Hematopoietic multipotent progenitor cell (in vitro differentiated cells): ENCODE measurements around the gene CRAMP1. TPM values are rescaled to one million over a fixed set of nuclear protein-coding genes. Genes with fewer than 3 reads are reported as not detected.
"Not testable (repeated sequence)": the region's sequence is repeated elsewhere in the genome, so short reads cannot be mapped to it uniquely, and the experiment has no call there.

Experiments used
- DNase-seq, 3 donors: peaks; one replicate each; pipeline ENCODE4 v3.0.0-alpha.2; 2011 to 2015; ENCODE audit warnings: low read depth in 2 of 3, low spot score in 2 of 3
- total RNA-seq: library from RNA; depleted of rRNA; stranded (reverse); fragments of >200 nt; gene quantifications from one replicate; pipeline ENCODE4 v1.2.3, GENCODE V29; 2012

The CRAMP1 gene
- total RNA-seq, 1 donor, result 29.1 TPM

DNA sequence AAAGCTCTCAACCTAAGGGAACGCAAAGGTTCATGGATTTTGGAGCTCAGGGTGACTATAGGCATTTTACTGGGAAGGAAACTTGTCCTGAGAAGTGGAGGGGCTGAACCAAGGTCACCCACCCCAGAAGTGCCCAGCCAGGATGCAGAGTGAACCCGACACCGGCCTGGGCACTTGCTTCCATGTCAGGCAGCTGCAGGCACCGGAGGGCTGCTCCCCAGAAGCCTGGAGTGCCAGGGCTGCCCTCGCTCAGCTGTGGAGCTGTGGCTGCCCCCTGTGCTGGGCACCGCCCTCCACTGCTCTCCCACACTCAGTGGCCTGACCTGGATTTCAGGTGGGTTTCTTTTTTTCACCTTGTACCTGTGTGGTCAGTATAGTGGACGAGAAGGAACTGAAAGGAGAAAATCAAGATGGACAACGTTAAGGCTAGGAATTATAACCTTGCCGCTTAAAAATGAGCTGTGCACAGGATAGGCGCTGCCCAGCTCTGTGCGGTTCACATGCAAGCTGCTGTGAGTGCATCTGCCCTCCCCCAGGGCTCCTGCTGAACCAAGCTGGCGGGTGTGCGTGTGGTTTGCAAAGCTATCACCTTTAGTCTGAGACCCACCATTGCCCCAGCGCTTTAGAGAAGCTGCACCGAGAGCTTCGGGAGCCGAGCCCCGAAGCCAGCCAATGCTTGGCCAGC, 96.1 kb downstream of the CRAMP1 start:
- no peak for DNase-seq

DNA sequence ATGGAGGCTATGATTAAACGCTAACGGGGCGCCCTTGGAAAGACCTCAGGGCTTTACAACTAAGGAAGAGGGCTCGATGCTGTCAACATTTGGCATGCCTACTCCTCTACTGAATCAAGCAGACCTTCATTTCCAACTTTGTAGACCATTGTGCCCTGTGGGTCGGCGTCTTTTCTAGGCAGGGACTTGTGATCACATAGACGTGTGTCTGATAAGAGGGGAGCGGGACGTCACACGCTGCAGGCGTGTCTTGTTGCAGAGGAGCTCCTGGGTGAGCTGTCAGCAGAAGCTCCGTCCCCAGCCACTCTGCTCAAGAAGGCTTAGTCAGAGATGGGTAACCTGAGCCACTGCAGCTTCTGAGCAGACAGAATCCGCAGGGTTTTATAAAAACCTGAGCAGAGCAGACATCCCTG, 96.6 kb downstream of the CRAMP1 start:
- DNase-seq, result no peak

DNA sequence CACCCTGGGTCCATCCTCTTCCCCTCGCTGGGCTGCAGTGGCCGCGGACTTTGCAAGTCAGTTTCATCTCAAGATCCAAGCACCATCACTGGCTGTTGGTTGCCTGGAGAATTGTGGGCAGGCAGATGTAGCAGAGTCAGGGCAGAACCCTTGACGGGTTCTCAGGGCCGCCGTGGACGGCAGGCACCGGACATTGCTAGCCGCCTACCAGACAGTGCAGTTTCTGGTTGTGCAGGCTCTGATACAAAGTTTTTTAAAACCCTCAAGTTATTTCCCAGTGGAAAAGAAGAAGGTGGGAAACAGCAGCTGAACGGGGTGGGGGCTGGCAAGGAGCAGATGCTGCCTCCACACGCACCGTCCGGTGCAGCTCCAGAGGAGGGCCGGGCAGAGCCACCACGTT, 97.2 kb downstream of the CRAMP1 start:
- DNase-seq, result no peak

DNA sequence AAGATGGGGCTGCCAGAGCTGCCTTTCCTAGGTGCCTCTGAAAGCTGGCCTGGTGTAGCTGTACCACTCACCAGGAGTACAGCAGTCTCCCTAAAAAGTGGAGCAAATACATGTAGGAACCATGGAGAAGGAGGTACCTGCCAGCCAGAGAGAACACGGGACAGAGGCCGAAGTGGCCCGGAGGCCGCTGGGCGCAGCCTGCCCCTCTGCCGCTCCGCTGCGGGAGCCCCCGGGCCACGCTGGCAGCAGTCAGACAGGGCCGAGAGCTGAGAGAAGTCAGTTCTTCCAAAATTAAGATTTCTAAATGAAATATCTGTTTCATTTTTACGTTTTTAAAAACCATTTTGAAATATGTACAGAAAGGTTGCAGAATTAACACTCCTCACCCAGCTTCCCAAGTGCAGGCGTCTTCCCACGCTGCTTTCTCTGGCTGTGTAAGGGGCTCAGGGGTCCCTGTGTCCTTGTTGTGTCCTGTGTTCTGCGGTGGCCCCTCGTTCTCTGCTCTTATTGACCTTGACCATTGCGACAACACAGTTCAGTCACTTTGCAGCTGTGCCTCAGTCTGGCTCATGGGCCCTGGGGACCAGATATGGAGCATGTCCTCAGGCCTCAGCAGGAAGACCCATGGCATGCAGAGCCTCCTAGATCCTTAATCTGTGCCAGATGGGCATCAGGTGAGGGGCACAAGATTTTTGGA, 98.8 kb downstream of the CRAMP1 start:
- no peak for DNase-seq

DNA sequence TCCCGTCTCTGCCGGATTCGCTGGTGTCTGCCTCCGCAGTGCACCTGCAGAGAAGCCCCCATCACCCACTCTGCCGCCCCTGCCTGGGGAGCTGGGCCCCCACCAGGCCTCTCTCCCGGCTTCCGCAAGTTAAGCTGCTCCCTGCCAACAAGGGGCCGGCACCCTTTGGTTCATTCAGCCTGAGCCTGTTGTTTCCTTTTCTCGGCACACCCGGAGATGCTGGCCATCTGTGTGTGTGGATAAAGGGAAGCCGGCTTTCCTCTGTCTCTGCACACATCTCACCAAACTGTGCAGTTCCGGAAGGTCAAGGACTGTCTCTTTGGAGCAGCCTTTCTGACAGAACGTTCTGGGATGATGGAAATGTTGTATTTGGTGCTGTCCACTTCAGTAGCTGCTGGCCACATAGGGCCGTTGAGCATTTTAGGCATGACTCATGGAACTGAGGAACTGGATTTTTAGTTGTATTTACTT, 100.7 kb downstream of the CRAMP1 start:
- peak in 2 of 3 donors; percentile 43 to 65 for DNase-seq

DNA sequence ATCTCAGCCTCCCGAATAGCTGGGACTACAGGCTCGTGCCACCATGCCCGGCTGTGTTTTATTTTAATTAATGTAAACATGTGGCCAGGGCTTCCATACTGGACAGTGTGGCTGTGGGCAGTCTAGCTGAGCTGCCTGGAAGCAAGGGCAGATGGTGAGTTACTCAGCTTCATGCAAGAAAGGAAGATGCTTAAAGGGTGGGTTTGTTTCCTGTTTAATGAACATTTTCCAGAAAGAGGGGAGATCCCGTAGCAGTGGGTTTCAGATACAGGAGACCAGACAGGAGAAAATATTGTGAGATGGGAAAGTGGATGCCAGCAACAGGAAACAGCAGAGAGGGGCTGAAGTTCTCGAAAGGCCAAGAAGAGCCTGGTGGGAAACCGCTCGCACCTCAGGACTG, 101.2 kb downstream of the CRAMP1 start:
- no peak for DNase-seq

DNA sequence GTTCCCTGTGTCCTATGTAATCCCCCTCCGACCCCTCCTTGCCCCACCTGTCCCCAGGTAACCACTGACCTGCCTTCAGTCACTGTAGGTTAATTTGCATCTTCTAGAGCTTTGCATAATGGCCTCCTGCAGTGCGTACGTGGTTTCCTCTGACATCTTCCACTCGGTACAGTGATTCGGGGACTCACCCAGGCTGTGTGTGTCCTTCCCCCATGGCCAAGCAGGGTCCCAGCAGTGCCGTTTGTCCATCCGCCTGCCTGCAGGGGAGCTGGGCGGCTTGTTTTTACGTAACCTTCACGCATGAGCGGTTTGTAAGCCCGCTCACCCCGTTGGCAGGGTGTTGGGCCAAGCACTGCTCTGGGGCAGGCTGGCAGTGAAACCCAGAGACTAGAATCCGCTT, 101.8 kb downstream of the CRAMP1 start:
- no peak for DNase-seq

DNA sequence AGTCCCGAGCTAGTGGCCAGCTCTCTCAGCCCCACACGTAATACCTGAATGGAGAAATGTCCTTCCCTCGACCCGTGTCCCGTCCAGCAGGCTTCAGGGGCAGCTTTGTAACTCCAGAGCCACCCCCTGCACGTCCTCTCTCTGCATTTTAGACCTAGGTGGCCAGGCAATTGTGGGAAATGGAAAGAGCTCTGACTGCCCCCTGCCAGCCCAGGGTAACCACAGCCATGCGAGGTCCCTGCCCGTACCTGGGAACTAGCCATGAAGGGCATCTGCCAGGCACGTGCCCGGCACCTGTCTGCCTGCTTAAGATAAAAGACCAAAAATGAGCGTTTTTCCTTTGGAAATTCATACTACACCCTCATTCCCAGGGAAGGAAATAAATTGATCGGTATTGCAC, 103.1 kb downstream of the CRAMP1 start:
- no peak for DNase-seq

DNA sequence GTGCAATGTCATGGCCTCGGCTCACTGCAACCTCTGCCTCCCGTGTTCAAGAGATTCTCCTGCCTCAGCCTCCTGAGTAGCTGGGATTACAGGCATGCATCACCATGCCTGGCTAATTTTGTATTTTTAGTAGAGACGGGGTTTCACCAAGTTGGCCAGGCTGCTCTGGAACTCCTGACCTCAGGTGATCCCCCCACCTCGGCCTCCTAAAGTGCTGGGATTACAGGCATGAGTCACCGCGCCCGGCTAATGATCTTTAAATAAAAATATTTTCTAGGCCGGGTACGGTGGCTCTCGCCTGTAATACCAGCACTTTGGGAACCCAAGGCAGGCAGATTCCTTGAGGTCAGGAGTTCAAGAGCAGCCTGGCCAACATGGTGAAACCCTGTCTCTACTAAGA, 106.1 kb downstream of the CRAMP1 start:
- DNase-seq, result not testable (repeated sequence)

DNA sequence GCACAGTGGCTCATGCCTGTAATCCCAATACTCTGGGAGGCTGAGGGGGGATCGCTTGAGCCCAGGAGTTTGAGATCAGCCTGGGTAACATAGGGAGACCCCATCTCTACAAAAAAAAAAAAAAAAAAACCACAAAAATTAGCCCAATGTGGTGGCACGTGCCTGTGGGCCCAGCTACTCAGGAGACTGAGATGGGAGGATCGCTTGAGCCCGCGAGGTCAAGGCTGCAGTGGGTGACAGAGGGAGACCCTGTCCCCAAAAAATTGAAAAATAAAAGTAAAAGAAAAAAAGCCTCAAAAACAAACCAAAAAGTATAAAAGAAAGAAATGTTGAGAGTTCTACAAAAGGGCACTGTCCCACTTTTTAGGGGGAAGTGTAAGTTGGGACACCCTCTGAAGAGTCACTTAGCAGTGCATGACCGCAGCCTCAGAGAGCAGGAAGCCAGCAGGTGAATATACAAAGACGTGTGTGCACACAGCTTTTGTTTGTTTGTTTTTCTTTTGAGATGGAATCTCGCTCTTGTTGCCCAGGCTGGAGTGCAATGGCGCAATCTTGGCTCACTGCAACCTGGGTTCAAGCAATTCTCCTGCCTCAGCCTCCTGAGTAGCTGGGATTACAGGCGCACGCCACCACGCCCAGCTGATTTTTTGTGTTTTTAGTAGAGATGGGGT, 107.5 kb downstream of the CRAMP1 start:
- DNase-seq, result peak in 1 of 3 donors; percentile 12

DNA sequence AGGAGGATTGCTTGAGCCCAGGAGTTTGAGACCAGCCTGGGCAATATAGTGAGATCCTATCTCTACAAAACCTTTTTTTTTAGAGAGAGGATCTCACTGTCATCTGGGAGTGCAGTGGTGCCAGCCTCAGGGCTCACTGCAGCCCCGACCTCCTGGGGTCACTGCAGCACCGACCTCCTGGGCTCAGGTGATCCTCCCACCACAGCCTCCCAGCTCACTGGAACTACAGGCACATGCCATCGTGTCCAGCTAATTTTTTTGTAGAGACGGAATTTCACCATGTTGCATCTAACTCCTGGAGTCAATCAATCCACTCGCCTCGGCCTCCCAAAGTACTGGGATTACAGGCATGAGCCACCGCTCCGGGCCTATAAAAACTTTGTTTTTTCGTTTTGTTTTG, 109.2 kb downstream of the CRAMP1 start:
- no peak for DNase-seq

DNA sequence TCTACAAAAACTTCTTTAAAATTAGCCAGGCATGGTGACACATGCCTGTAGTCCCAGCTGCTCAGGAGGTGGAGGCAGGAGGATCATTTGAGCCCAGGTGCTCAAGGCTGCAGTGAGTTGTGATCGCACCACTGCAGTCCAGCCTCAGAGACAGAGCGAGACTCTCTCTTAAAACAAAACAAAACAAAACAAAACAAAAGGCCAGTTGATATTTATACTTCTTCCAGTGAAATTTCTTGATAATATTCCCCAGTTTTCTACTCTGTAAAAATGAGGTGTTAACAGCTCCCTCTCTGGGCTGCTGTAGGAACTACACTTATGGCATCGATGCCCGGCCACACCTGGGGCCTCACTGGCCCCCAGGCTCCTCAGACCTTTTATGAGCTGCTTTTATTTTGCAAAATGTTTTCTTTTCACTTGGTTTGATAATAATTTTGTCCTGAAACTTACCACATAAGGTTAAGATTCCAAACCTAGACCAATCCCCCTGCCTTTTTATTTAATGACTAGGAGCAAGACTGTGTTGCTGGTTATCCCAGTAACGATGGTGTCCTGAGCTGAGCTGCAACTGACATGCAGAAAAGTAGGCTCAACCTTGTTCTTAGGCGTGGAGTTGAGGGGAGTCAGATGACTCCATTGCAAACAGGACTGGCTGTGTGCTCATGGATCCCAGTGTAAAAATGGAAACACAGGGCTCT, 111.4 kb downstream of the CRAMP1 start:
- DNase-seq, result peak; percentile 21 to 58 (median 43)

DNA sequence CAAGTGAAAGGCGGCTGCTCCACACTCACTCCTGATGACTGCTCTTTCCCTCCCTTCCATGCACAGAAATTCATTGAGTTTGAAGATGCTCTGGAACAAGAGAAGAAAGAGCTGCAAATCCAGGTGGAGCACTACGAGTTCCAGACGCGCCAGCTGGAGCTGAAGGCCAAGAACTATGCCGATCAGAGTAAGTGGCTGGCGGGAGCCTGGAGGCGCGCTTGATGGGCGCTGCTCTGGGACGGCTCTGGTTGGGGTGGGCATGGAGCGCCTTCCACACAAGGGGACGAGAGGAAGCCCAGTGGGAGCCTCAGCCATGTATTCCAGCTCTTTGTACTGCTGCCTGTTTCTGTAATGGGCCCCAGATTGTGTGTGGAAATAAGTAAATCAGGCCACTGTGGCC, 112.3 kb downstream of the CRAMP1 start:
- no peak for DNase-seq

DNA sequence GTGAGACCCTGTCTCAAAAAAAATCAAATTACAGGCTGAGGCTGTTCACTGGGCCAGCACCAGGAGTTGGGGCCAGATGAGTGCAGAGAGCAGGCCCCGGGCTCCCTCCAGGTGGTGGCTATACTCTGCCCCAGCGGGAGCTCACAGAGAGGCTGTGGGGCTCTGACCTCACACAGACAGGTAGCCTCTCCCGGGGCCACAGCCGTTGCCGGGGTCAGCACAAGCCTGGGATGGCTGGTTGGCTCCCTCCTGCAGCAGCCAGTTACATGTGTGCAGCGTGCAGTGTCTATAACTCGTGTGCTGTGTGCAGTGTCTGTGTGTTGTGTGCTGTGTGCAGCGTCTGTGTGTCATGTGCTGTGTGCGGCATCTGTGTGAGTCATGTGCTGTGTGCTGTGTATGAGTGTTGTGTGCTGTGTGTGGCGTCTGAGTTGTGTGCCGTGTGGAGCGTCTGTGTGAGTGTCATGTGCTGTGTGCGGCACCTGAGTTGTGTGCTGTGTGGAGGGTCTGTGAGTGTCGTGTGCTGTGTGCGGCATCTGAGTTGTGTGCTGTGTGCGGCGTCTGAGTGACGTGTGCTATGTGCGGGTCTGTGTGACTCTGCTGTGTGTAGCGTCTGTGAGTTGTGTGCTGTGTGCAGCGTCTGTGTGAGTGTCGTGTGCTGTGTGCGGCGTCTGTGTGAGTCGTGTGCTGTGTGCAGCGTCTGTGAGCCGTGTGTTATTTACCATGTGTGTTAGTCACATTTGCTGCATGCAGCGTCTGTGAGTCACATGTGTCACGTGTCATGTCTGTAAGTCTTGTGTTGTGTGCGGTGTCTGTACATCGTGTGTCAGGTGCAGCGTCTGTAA, 114.7 kb downstream of the CRAMP1 start:
- no peak for DNase-seq

Other genes starting within 250 kb of the CRAMP1 start
- 45.5 TPM for gene UNKL, start 197.7 kb upstream of the CRAMP1 start, total RNA-seq
- gene UQCC4, start 191.6 kb upstream of the CRAMP1 start, total RNA-seq, result 18.0 TPM
- 5.1 TPM for gene PERCC1, start 181.3 kb upstream of the CRAMP1 start, total RNA-seq
- gene CCDC154, start 167.8 kb upstream of the CRAMP1 start, total RNA-seq, result 0.54 TPM
- gene CLCN7, start 137.3 kb upstream of the CRAMP1 start, total RNA-seq, result 134 TPM
- 0.27 TPM for gene PTX4, start 123.4 kb upstream of the CRAMP1 start, total RNA-seq
- 33.7 TPM for gene TELO2, start 119.0 kb upstream of the CRAMP1 start, total RNA-seq
- 14.8 TPM for gene TMEM204, start 78.7 kb upstream of the CRAMP1 start, total RNA-seq
- gene IFT140, start 288 bp upstream of the CRAMP1 start, total RNA-seq, result 46.0 TPM
- 21.0 TPM for gene JPT2, start 65.9 kb downstream of the CRAMP1 start, total RNA-seq
- gene MAPK8IP3, start 93.8 kb downstream of the CRAMP1 start, total RNA-seq, result 179 TPM
- 46.3 TPM for gene NME3, start 159.2 kb downstream of the CRAMP1 start, total RNA-seq
- 17.2 TPM for gene EME2, start 160.4 kb downstream of the CRAMP1 start, total RNA-seq
- 80.8 TPM for gene MRPS34, start 160.8 kb downstream of the CRAMP1 start, total RNA-seq
- gene SPSB3, start 170.2 kb downstream of the CRAMP1 start, total RNA-seq, result 102 TPM
- 75.9 TPM for gene NUBP2, start 170.6 kb downstream of the CRAMP1 start, total RNA-seq
- gene IGFALS, start 181.3 kb downstream of the CRAMP1 start, total RNA-seq, result 0.81 TPM
- gene HAGH, start 214.5 kb downstream of the CRAMP1 start, total RNA-seq, result 46.6 TPM
- gene FAHD1, start 214.8 kb downstream of the CRAMP1 start, total RNA-seq, result 46.6 TPM